Duodenal mucosa (tissue), 2 donors: ENCODE results near the gene SS18L1.
"Not testable (repeated sequence)": the region's sequence is repeated elsewhere in the genome, so short reads cannot be mapped to it uniquely, and the experiment has no call there.

ENCODE experiments used
- H3K27ac ChIP-seq: one replicate; pipeline ENCODE4 v1.7.0; 2013; ENCODE audit warnings: low read depth, low read length
- H3K27me3 ChIP-seq, 2 donors: one replicate each; pipeline ENCODE4 v1.7.0; 2013; ENCODE audit warnings: low read length in 2 of 2, control low read depth in 1 of 2; ENCODE audit not compliant: insufficient read depth in 2 of 2, control insufficient read depth in 1 of 2
- H3K36me3 ChIP-seq, 2 donors: one replicate each; pipeline ENCODE4 v1.7.0; 2013; ENCODE audit warnings: low read length in 2 of 2, control low read depth in 1 of 2; ENCODE audit not compliant: insufficient read depth in 2 of 2, control insufficient read depth in 1 of 2
- H3K4me1 ChIP-seq, 2 donors: one replicate each; pipeline ENCODE4 v1.7.0; 2013; ENCODE audit warnings: low read length in 2 of 2, control low read depth in 1 of 2; ENCODE audit not compliant: insufficient read depth in 2 of 2, control insufficient read depth in 1 of 2
- H3K4me3 ChIP-seq, 2 donors: one replicate each; pipeline ENCODE4 v1.7.0; 2013; ENCODE audit warnings: low read length in 2 of 2, low read depth in 1 of 2
- H3K9ac ChIP-seq, 2 donors: one replicate each; pipeline ENCODE4 v1.7.0; 2013; ENCODE audit warnings: low read length in 2 of 2, low read depth in 1 of 2
- H3K9me3 ChIP-seq, 2 donors: one replicate each; pipeline ENCODE4 v1.7.0; 2013; ENCODE audit warnings: low read length in 2 of 2, control low read depth in 1 of 2; ENCODE audit not compliant: control insufficient read depth in 1 of 2

The SS18L1 gene

GRCh38 chr20:62112368-62112767, 31.2 kb upstream of the SS18L1 start:
- H3K9ac ChIP-seq: no peak overlapping the region
- H3K9me3 ChIP-seq: peaks cover 35 to 37% of the 10 kb centered on the region in 2 donors
- no peak overlapping the region for H3K27ac ChIP-seq
- H3K27me3 ChIP-seq: no peaks in the 10 kb centered on the region
- peaks cover 0 to 4% of the 10 kb centered on the region in 2 donors for H3K4me1 ChIP-seq
- no peak overlapping the region for H3K4me3 ChIP-seq
- no peaks in the 10 kb centered on the region for H3K36me3 ChIP-seq

- no peak overlapping the region for H3K27ac ChIP-seq
- no peak overlapping the region for H3K4me3 ChIP-seq
- H3K27me3 ChIP-seq: peaks cover 0 to 3% of the 10 kb centered on the region in 2 donors
- H3K9me3 ChIP-seq: peaks cover 15 to 17% of the 10 kb centered on the region in 2 donors
- H3K4me1 ChIP-seq: peaks cover 14 to 26% of the 10 kb centered on the region in 2 donors
- H3K36me3 ChIP-seq: no peaks in the 10 kb centered on the region
- no peak overlapping the region for H3K9ac ChIP-seq
Measured at GRCh38 chr20:62114894-62115293, 28.7 kb upstream of the SS18L1 start.

GRCh38 chr20:62115800-62116407, 27.7 kb upstream of the SS18L1 start:
- not testable (repeated sequence) for H3K4me3 ChIP-seq

GRCh38 chr20:62116558-62117361, 26.8 kb upstream of the SS18L1 start:
- no peak overlapping the region for H3K9ac ChIP-seq
- peaks cover 22 to 40% of the 10 kb centered on the region in 2 donors for H3K4me1 ChIP-seq
- H3K27me3 ChIP-seq: peaks cover 0 to 3% of the 10 kb centered on the region in 2 donors
- no peak overlapping the region for H3K27ac ChIP-seq
- peaks cover 11 to 12% of the 10 kb centered on the region in 2 donors for H3K9me3 ChIP-seq
- H3K36me3 ChIP-seq: no peaks in the 10 kb centered on the region
- no peak overlapping the region for H3K4me3 ChIP-seq

More at GRCh38 chr20:62115800-62116407, 27.7 kb upstream of the SS18L1 start:
- peaks cover 22 to 35% of the 10 kb centered on the region in 2 donors for H3K4me1 ChIP-seq
- peaks cover 11 to 16% of the 10 kb centered on the region in 2 donors for H3K9me3 ChIP-seq
- H3K27ac ChIP-seq, H3K27me3 ChIP-seq, H3K36me3 ChIP-seq, H3K9ac ChIP-seq: not testable (repeated sequence)

- Histone ChIP-seq H3K36me3 (no peaks in the 10 kb centered on the region), H3K9ac (no peak overlapping the region), H3K4me1 (peaks cover 22 to 40% of the 10 kb centered on the region in 2 donors), H3K4me3 (no peak overlapping the region), H3K27me3 (peaks cover 0 to 3% of the 10 kb centered on the region in 2 donors), H3K9me3 (peaks cover 8 to 11% of the 10 kb centered on the region in 2 donors), H3K27ac (no peak overlapping the region)
Measured at GRCh38 chr20:62117362-62117646, 26.3 kb upstream of the SS18L1 start.

- Histone ChIP-seq H3K27ac (no peak overlapping the region), H3K27me3 (peaks cover 0 to 3% of the 10 kb centered on the region in 2 donors), H3K4me1 (peaks cover 22 to 40% of the 10 kb centered on the region in 2 donors), H3K9ac (no peak overlapping the region), H3K9me3 (peaks cover 5 to 8% of the 10 kb centered on the region in 2 donors), H3K36me3 (no peaks in the 10 kb centered on the region), H3K4me3 (no peak overlapping the region)
Measured at GRCh38 chr20:62117658-62118057, 25.9 kb upstream of the SS18L1 start.

- peaks cover 0 to 1% of the 10 kb centered on the region in 2 donors for H3K9me3 ChIP-seq
- no peak overlapping the region for H3K27ac ChIP-seq
- peaks cover 23 to 43% of the 10 kb centered on the region in 2 donors for H3K4me1 ChIP-seq
- no peaks in the 10 kb centered on the region for H3K36me3 ChIP-seq
- H3K4me3 ChIP-seq: no peak overlapping the region
- H3K9ac ChIP-seq: no peak overlapping the region
- H3K27me3 ChIP-seq: peaks cover 0 to 3% of the 10 kb centered on the region in 2 donors
Measured at GRCh38 chr20:62118113-62119043, 25.2 kb upstream of the SS18L1 start.

- Histone ChIP-seq H3K4me1 (peaks cover 30 to 51% of the 10 kb centered on the region in 2 donors), H3K9ac (peak overlapping the region; percentile 35 to 52), H3K27ac (peak overlapping the region; percentile 39), H3K9me3 (no peaks in the 10 kb centered on the region), H3K4me3 (no peak overlapping the region), H3K27me3 (peaks cover 0 to 3% of the 10 kb centered on the region in 2 donors), H3K36me3 (no peaks in the 10 kb centered on the region)
Measured at GRCh38 chr20:62119115-62119514, 24.5 kb upstream of the SS18L1 start.

- H3K27ac ChIP-seq: peak overlapping the region; percentile 48
- H3K9me3 ChIP-seq: no peaks in the 10 kb centered on the region
- H3K4me3 ChIP-seq: peak overlapping the region; percentile 5 to 6
- peaks cover 0 to 3% of the 10 kb centered on the region in 2 donors for H3K27me3 ChIP-seq
- H3K4me1 ChIP-seq: peaks cover 33 to 54% of the 10 kb centered on the region in 2 donors
- peaks cover 4 to 6% of the 10 kb centered on the region in 2 donors for H3K36me3 ChIP-seq
- peak overlapping the region; percentile 35 to 64 for H3K9ac ChIP-seq
Measured at GRCh38 chr20:62119591-62120364, 23.8 kb upstream of the SS18L1 start.
